ENCODE data around the gene CCDC192. TPM values are rescaled to one million over a fixed set of nuclear protein-coding genes. Genes with fewer than 3 reads are reported as not detected.

Gene CCDC192
- polyA plus RNA-seq, 4 donors = 0.07 to 0.49 TPM; not detected in 2

DNA sequence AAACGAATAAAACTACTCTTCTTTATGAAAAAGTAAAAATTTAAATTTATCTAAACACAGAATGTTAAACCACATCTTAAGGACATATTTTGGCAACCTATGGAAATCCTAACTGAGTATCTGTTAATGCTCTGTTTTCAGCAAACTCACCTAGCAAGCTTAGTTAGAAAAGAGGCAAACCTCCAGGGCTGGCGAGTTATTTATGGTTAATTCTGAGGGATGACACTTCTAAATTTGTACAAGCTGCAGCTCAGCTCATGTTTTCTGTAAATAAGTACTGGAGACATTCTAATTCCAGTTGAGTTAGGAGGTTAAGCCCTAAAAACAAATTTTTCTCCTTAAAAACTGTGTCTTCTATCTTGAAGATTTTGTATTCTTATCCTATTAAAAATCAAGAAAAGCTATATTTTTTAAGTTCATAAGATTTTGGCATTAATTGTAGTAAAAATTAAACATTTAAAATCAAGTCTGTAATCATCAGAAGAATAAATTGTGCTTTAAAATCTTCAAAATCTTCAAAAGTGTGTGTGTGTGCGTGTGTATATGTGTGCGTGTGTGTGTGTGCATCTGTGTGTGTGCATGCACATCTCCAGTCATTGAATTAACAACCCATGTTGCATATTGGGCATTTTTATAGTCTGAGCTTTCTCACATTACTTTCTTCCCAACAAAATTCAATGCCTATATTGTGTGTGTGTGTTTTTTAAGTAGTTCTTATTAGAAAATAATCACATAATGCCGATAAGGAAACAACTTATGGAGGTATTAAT, 127.8 kb downstream of the CCDC192 start:
- Histone ChIP-seq H3K4me1 (ENCODE audit: control insufficient read depth in 3 of 3, insufficient read depth in 2 of 3, low read depth in 1 of 3, low read length in 2 of 3) (no peaks in the 10 kb centered on the region), H3K27me3 (ENCODE audit: control insufficient read depth in 3 of 3, insufficient read depth in 3 of 3, low read length in 3 of 3) (no peaks in the 10 kb centered on the region), H3K4me3 (ENCODE audit: low read depth in 1 of 3, low read length in 3 of 3) (no peak overlapping the region), H3K27ac (ENCODE audit: low read depth in 1 of 3, low read length in 2 of 3) (no peak overlapping the region), H3K9me3 (ENCODE audit: control insufficient read depth in 2 of 2, insufficient read depth in 1 of 2, low read depth in 1 of 2, low read length in 1 of 2) (peaks cover 0 to 3% of the 10 kb centered on the region in 2 donors), H3K36me3 (ENCODE audit: control insufficient read depth in 3 of 3, insufficient read depth in 2 of 3, low read depth in 1 of 3, low read length in 3 of 3) (no peaks in the 10 kb centered on the region)
- DNase-seq (no peak), FAIRE-seq (no peak)
- WGBS, 3 donors = 90 to 95% (median 91%) methylated on average over 5 of the region's 5 CpGs

DNA sequence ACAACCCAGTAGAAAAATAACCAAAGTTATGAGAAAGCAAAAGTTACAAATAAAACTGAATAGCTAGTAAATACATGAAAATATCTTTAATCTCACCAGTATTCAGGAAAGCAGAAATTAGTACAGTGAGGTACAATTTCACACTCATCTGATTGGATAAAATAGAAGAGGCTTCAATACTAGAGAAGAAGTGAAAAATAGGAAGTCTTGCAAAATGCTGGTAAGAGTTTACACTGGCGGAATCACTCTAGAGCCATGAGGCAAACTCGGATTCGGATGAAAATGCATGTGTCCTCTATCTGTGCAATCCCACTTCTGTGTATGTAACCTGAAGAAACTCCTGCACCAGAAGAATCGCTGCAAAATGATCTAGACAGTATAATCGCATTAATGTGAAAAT, 128.9 kb downstream of the CCDC192 start:
- 95 to 97% (median 95%) methylated on average over 5 of the region's 5 CpGs for WGBS, 3 donors
- Histone ChIP-seq H3K36me3 (ENCODE audit: control insufficient read depth in 3 of 3, insufficient read depth in 2 of 3, low read depth in 1 of 3, low read length in 3 of 3) (no peaks in the 10 kb centered on the region), H3K4me3 (ENCODE audit: low read depth in 1 of 3, low read length in 3 of 3) (no peak overlapping the region), H3K27me3 (ENCODE audit: control insufficient read depth in 3 of 3, insufficient read depth in 3 of 3, low read length in 3 of 3) (no peaks in the 10 kb centered on the region), H3K27ac (ENCODE audit: low read depth in 1 of 3, low read length in 2 of 3) (no peak overlapping the region), H3K9me3 (ENCODE audit: control insufficient read depth in 2 of 2, insufficient read depth in 1 of 2, low read depth in 1 of 2, low read length in 1 of 2) (peaks cover 0 to 8% of the 10 kb centered on the region in 2 donors), H3K4me1 (ENCODE audit: control insufficient read depth in 3 of 3, insufficient read depth in 2 of 3, low read depth in 1 of 3, low read length in 2 of 3) (no peaks in the 10 kb centered on the region)
- no peak for DNase-seq
- no peak for FAIRE-seq

GRCh38 chr5:127834094-127834531, 130.9 kb downstream of the CCDC192 start:
- Histone ChIP-seq H3K4me3 (ENCODE audit: low read depth in 1 of 3, low read length in 3 of 3) (no peak overlapping the region), H3K36me3 (ENCODE audit: control insufficient read depth in 3 of 3, insufficient read depth in 2 of 3, low read depth in 1 of 3, low read length in 3 of 3) (no peaks in the 10 kb centered on the region), H3K9me3 (ENCODE audit: control insufficient read depth in 2 of 2, insufficient read depth in 1 of 2, low read depth in 1 of 2, low read length in 1 of 2) (peaks cover 0 to 15% of the 10 kb centered on the region in 2 donors), H3K27me3 (ENCODE audit: control insufficient read depth in 3 of 3, insufficient read depth in 3 of 3, low read length in 3 of 3) (no peaks in the 10 kb centered on the region), H3K27ac (ENCODE audit: low read depth in 1 of 3, low read length in 2 of 3) (no peak overlapping the region), H3K4me1 (ENCODE audit: control insufficient read depth in 3 of 3, insufficient read depth in 2 of 3, low read depth in 1 of 3, low read length in 2 of 3) (no peaks in the 10 kb centered on the region)
- no peak for FAIRE-seq
- 19 to 24% (median 23%) methylated on average over 2 of the region's 2 CpGs for WGBS, 3 donors
- no peak for DNase-seq

GRCh38 chr5:127834554-127834953, 131.4 kb downstream of the CCDC192 start:
- no peaks in the 10 kb centered on the region for H3K36me3 ChIP-seq (ENCODE audit: control insufficient read depth in 3 of 3, insufficient read depth in 2 of 3, low read depth in 1 of 3, low read length in 3 of 3)
- DNase-seq (no peak), FAIRE-seq (no peak)
- no peaks in the 10 kb centered on the region for H3K27me3 ChIP-seq (ENCODE audit: control insufficient read depth in 3 of 3, insufficient read depth in 3 of 3, low read length in 3 of 3)
- H3K27ac ChIP-seq (ENCODE audit: low read depth in 1 of 3, low read length in 2 of 3) = no peak overlapping the region
- H3K4me3 ChIP-seq (ENCODE audit: low read depth in 1 of 3, low read length in 3 of 3) = no peak overlapping the region
- H3K4me1 ChIP-seq (ENCODE audit: control insufficient read depth in 3 of 3, insufficient read depth in 2 of 3, low read depth in 1 of 3, low read length in 2 of 3) = no peaks in the 10 kb centered on the region
- WGBS, 3 donors = 68 to 83% (median 83%) methylated on average over 5 of the region's 5 CpGs
- H3K9me3 ChIP-seq (ENCODE audit: control insufficient read depth in 2 of 2, insufficient read depth in 1 of 2, low read depth in 1 of 2, low read length in 1 of 2) = peaks cover 0 to 15% of the 10 kb centered on the region in 2 donors

GRCh38 chr5:127838661-127839060, 135.5 kb downstream of the CCDC192 start:
- no peaks in the 10 kb centered on the region for H3K4me1 ChIP-seq (ENCODE audit: control insufficient read depth in 3 of 3, insufficient read depth in 2 of 3, low read depth in 1 of 3, low read length in 2 of 3)
- no peak overlapping the region for H3K27ac ChIP-seq (ENCODE audit: low read depth in 1 of 3, low read length in 2 of 3)
- FAIRE-seq (no peak), DNase-seq (no peak)
- no peaks in the 10 kb centered on the region for H3K27me3 ChIP-seq (ENCODE audit: control insufficient read depth in 3 of 3, insufficient read depth in 3 of 3, low read length in 3 of 3)
- H3K4me3 ChIP-seq (ENCODE audit: low read depth in 1 of 3, low read length in 3 of 3) = no peak overlapping the region
- no peaks in the 10 kb centered on the region for H3K36me3 ChIP-seq (ENCODE audit: control insufficient read depth in 3 of 3, insufficient read depth in 2 of 3, low read depth in 1 of 3, low read length in 3 of 3)
- WGBS, 3 donors = 46 to 74% (median 71%) methylated on average over 3 of the region's 3 CpGs
- peaks cover 0 to 15% of the 10 kb centered on the region in 2 donors for H3K9me3 ChIP-seq (ENCODE audit: control insufficient read depth in 2 of 2, insufficient read depth in 1 of 2, low read depth in 1 of 2, low read length in 1 of 2)

- Histone ChIP-seq H3K27me3 (ENCODE audit: control insufficient read depth in 3 of 3, insufficient read depth in 3 of 3, low read length in 3 of 3) (no peaks in the 10 kb centered on the region), H3K4me3 (ENCODE audit: low read depth in 1 of 3, low read length in 3 of 3) (no peak overlapping the region), H3K4me1 (ENCODE audit: control insufficient read depth in 3 of 3, insufficient read depth in 2 of 3, low read depth in 1 of 3, low read length in 2 of 3) (no peaks in the 10 kb centered on the region), H3K27ac (ENCODE audit: low read depth in 1 of 3, low read length in 2 of 3) (no peak overlapping the region), H3K36me3 (ENCODE audit: control insufficient read depth in 3 of 3, insufficient read depth in 2 of 3, low read depth in 1 of 3, low read length in 3 of 3) (no peaks in the 10 kb centered on the region), H3K9me3 (ENCODE audit: control insufficient read depth in 2 of 2, insufficient read depth in 1 of 2, low read depth in 1 of 2, low read length in 1 of 2) (peaks cover 0 to 15% of the 10 kb centered on the region in 2 donors)
- FAIRE-seq (no peak), DNase-seq (no peak)
These were observed 135.9 kb downstream of the CCDC192 start for GRCh38 chr5:127839072-127839471.

GRCh38 chr5:127839496-127840197, 136.5 kb downstream of the CCDC192 start:
- Histone ChIP-seq H3K4me1 (ENCODE audit: control insufficient read depth in 3 of 3, insufficient read depth in 2 of 3, low read depth in 1 of 3, low read length in 2 of 3) (no peaks in the 10 kb centered on the region), H3K27me3 (ENCODE audit: control insufficient read depth in 3 of 3, insufficient read depth in 3 of 3, low read length in 3 of 3) (peaks cover 0 to 3% (median 0%) of the 10 kb centered on the region in 3 donors), H3K9me3 (ENCODE audit: control insufficient read depth in 2 of 2, insufficient read depth in 1 of 2, low read depth in 1 of 2, low read length in 1 of 2) (peaks cover 0 to 15% of the 10 kb centered on the region in 2 donors), H3K4me3 (ENCODE audit: low read depth in 1 of 3, low read length in 3 of 3) (no peak overlapping the region), H3K36me3 (ENCODE audit: control insufficient read depth in 3 of 3, insufficient read depth in 2 of 3, low read depth in 1 of 3, low read length in 3 of 3) (no peaks in the 10 kb centered on the region), H3K27ac (ENCODE audit: low read depth in 1 of 3, low read length in 2 of 3) (no peak overlapping the region)
- WGBS, 3 donors = 75 to 90% (median 89%) methylated on average over 2 of the region's 2 CpGs
- DNase-seq = no peak
- FAIRE-seq = peak; percentile 53

DNA sequence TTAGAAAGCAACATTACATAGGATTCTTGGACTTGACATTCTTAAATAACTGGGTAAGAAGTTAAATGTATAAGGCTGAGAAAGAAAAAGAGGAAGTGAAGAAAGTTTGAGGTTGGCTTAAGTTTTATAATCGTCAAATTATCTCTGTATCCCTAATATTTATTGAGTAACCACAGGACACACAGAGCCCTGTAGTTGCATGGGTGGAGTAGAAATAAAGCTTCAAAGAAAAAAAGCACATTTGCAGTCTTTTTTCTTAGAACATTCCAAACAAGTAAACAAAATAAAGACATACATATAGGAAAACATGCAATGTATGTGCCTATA, 137.0 kb downstream of the CCDC192 start:
- H3K27ac ChIP-seq (ENCODE audit: low read depth in 1 of 3, low read length in 2 of 3) = no peak overlapping the region
- no peaks in the 10 kb centered on the region for H3K36me3 ChIP-seq (ENCODE audit: control insufficient read depth in 3 of 3, insufficient read depth in 2 of 3, low read depth in 1 of 3, low read length in 3 of 3)
- H3K27me3 ChIP-seq (ENCODE audit: control insufficient read depth in 3 of 3, insufficient read depth in 3 of 3, low read length in 3 of 3) = peaks cover 0 to 4% (median 0%) of the 10 kb centered on the region in 3 donors
- H3K4me1 ChIP-seq (ENCODE audit: control insufficient read depth in 3 of 3, insufficient read depth in 2 of 3, low read depth in 1 of 3, low read length in 2 of 3) = no peaks in the 10 kb centered on the region
- DNase-seq = no peak
- peaks cover 0 to 15% of the 10 kb centered on the region in 2 donors for H3K9me3 ChIP-seq (ENCODE audit: control insufficient read depth in 2 of 2, insufficient read depth in 1 of 2, low read depth in 1 of 2, low read length in 1 of 2)
- 5 to 30% (median 11%) methylated on average over 1 of the region's 1 CpG for WGBS, 3 donors
- no peak for FAIRE-seq
- no peak overlapping the region for H3K4me3 ChIP-seq (ENCODE audit: low read depth in 1 of 3, low read length in 3 of 3)

Measured in small intestine (tissue), 7 donors.